ENCODE data around the gene BOLA2B.
"Not testable (repeated sequence)": the region's sequence is repeated elsewhere in the genome, so short reads cannot be mapped to it uniquely, and the experiment has no call there.

DNA sequence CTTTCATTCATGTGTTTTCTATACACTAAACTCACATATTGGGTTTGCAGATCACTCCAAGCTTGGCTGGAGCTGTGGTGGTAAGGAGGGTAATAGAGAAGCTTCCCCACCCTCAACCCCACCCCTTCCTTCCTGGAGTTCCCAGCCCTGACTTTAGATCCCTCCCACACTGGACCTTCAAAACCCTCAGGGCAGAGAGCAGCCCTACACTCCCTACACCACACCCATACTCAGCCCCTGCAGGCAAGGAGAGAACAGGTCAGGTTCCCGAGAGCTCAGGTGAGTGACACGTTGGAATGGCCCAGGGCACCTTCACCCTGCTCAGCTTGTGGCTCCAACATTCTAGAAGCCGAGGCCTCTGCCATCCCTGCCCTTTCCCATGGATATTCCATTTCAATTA is 5.6 kb upstream of the BOLA2B start, which contains the start of gene SULT1A3:
- TF ChIP-seq CTCF (IDR thresholded peaks at IDR 0.05); POLR2A (IDR thresholded peaks at IDR 0.05); EP300 (IDR thresholded peaks at IDR 0.05; ENCODE audit: low read depth); POLR2AphosphoS5 (IDR thresholded peaks at IDR 0.05): not testable (repeated sequence)
